Measurements from ENCODE around the gene NKIRAS2.
"Not testable (repeated sequence)": the region's sequence is repeated elsewhere in the genome, so short reads cannot be mapped to it uniquely, and the experiment has no call there.

The NKIRAS2 gene

DNA sequence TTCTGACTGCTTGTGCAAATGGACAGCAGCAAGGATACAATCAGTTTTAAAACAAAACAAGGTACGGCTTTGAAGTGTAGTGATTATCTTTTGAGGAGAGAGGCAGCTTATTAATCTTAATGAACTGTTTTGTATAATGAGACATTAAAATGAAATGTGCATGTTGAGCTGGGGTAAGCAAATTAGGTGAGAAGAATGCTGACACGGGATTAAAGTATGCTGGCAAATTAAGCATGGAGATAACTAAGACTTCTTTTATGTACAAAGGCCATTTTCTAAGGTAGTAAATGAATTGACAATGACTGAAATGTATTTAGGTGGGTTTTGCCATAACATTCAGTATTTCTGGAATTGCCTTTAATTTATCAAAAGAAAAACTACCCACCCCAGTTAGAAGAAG is 21.4 kb upstream of the NKIRAS2 start:
- DNase-seq (ENCODE audit: low read depth): no peak

DNA sequence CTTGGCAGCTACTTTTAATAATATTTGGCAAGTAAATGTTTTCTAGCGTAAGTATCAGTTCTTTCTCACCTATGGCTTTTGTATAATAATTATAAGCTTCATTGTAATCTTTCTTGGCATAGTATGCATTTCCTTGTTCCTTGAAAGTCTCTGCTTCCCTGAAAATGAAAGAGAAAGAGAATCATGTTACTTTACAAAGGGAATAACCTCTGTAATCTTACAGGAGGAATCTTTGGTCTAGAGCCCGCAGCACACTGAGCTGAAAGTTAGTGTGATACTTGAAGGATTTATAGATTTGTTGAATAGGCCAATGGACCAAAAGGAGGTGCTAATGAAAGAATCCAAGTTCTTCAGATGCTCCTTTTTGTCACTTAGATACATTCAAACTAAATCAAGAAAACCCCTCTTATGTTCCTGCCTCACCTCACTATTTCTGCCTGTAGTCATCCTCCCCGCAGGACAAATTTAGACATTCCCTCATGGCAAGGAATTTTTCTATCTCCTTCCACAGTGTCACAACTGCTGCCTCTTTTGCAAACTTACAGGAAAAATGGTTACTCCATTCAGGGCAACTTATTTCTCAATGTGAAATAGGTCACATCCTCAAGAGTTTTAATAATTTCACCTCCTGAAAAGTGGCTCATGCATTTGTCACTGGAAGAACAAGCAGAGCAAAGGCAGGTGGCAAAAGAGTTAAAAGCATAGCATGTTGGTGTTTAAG is 19.3 kb upstream of the NKIRAS2 start:
- peak; percentile 37 for DNase-seq (ENCODE audit: low read depth)

DNA sequence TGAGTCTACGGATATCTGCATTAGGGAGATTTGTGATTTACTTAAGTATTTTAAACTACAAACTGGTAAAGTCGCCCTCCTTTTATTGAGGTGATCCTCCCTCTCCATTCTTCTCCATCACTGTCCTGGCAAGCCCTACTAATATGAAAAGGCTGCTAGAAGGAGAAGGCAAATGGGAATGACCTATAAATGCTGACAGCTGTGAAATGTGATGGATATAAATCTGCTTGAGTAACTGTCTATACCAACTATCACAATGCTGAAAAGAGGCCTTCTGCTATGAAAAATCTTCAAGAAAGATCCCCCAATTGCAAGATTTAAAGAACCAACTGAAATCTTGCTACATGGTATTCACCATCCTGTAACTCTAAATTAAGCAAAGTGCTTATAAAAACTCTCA is 18.2 kb upstream of the NKIRAS2 start:
- no peak for DNase-seq (ENCODE audit: low read depth)

DNA sequence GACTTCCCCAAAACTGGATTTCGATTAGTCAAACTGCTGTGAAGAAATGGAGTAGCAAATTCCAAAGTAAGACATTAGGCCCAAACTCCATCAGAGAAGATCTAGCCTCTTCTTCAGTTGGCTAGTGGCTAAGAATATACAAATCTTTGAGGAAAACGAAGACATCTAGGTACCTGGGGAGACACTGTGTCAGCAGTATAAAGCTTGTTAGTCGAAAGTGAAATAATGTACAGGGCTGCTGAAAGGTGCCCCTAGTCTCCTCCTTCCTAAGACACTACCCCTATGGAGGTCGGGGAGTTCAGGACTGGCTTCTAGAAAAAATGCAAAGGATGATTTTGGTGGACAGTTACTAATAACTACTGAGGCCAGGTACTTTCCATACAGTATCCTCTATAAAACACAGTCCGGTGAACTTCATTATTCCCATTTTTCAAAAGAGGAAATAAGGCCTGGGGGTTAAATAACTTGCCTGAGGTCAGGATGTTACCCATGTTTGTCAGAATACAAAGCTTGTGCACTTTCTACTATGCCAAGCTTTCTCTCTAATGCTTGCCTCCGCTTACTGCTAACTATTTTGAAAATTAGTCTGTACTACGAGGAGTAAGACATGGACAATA is 17.6 kb upstream of the NKIRAS2 start:
- no peak for DNase-seq (ENCODE audit: low read depth)

DNA sequence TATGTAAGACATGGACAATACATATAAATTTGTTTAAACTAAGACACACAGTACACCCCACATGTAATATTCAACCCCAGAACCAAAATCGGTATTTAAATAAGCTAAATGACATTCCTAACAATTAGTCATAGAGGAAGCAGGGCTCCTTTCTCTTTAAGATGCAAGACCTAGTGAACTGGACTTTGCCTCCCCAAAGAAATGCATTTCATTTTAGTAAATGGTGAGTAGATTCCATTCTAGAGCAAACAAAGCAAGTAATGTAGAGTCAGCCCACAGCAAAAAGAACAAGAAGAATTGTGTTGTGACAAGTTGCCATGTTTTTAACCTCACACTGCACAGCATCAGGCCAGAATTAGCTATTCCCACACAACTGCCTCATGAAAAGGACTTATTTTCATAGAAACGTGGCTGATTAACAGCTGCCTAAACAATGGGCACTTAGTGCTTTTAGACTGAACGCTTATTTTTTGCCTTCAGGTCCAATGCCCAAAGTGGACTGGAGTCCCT is 17.0 kb upstream of the NKIRAS2 start:
- no peak for DNase-seq (ENCODE audit: low read depth)

DNA sequence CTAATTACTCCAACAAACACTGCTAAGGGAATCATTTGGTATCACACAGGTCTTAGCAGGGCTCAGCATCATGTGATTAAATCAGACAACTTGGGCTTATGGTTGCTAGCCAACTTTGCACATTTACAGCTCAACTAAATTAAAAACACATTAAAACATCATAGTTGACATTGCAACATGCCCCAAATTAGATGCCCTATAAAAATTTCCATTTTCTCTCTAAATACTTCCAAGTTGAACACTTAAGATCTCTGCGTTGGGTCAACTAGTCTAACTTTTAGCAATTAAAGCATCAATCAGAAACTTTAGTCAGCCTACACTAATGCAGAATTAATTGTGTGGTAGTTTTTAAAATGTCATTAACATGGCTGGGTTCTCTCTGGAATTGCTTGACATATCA is 14.7 kb upstream of the NKIRAS2 start:
- no peak for DNase-seq (ENCODE audit: low read depth)

DNA sequence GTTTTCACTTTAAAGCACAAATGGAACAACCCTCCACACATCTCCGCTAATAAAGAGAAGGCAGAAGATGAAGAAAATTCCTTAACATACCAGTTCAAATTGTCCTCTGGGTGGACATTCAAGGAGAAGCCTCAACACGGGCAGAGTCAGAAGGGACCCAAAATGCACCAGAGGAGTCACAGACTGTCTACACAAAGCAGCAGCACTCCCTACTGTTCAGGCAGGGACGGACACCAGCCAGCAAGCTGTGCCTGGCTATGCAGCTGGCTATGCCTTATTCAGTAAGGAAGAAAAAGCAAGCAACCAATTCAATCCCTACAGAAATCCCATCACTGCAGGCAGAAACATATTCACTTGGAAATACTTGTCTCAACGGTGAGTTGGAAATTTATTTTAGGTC is 10.7 kb upstream of the NKIRAS2 start:
- DNase-seq (ENCODE audit: low read depth): no peak

DNA sequence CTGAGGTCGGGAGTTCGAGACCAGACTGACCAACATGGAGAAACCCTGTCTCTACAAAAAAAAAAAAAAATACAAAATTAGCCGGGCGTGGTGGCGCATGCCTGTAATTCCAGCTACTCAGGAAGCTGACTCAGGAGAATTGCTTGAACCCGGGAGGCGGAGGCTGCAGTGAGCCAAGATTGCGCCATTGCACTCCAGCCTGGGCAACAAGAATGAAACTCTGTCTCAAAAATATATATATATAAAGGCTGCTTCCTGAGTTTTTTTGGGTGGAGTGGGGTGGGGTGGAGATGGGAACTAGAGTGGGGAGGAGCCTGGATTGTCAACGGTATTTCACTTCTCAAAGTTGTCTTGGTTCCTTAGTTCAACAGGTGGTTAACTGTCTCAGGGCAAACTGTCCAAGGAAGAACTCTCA is 9.6 kb upstream of the NKIRAS2 start:
- DNase-seq (ENCODE audit: low read depth): peak; percentile 52

DNA sequence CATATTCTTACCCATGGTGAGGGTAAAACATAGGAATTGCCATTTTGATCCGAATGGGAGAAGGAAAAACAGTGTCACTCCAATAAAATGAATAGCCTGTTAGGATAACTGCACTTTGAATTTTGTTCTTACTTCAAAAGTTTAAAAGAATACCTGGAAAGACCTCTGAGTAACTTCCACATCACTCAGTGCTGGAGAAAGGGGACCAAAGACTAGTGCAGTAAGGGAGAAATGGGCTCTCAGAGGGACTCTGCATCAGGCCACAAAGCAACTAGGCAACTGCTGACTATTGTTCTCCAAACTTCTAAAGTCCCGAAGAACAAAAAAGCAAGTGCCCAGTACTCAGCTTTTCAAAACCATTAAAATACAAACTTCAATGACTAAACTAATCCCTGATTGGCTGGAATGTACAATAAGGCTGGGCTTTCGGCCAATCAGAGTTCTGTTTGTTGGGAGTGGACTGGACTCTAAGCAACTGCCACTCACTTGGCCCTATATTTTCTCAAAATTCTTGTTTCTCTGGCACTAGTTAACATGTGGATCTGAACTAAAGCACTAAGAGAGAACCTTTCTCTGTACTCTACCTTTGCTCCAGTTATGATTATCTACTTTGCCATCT is 8.9 kb upstream of the NKIRAS2 start:
- peak; percentile 46 for DNase-seq (ENCODE audit: low read depth)

DNA sequence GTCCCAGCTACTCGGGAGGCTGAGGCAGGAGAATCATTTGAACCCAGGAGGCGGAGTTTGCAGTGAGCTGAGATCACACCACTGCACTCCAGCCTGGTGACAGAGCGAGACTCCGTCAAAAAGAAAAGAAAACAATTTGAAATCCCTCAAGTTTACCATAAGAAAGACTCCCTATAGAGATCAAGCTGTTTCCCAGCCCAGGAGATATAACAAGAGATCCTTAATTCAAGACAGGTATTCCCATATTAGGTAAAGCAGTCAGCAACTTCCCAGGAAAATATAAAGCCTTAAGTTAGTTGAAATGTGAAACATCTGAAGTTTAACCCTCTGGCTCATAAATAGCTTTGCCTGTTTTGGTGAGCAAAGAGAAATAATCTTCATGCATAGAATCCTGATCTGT is 7.5 kb upstream of the NKIRAS2 start:
- not testable (repeated sequence) for DNase-seq (ENCODE audit: low read depth)

DNA sequence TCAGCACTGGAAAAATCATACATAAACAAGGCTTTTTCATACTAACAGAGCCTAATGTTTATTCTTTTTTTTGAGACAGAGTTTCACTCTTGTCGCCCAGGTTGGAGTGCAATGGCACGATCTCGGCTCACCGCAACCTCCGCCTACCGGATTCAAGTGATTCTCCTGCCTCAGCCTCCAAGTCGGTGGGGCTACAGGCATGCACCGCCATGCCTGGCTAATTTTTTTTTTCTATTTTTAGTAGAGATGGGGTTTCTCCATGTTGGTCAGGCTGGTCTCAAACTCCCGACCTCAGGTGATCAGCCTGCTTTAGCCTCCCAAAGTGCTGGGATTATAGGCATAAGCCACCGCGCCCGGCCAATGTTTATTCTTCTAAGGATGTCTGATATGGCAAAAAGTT is 6.2 kb upstream of the NKIRAS2 start:
- DNase-seq (ENCODE audit: low read depth): not testable (repeated sequence)

DNA sequence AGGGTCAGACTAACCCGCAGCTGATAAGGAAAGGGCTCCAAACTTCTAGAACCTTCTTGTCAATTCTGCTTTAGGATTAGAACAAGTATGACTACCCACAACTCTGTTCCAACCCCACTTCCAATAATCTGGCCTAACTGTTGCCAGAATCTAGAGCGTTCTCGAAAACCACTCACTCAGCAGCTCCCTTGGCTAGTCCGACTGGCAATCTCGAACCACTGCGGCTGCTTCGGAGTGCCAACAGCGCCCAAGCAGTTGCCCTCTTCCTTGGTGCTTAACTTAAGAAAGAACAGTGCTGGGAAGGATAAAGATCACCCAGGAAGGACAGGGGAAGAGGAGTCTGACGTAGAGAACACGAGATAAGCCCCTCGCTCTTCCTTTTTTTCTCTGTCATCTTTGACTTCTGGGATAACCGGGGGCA is 3.5 kb upstream of the NKIRAS2 start:
- DNase-seq (ENCODE audit: low read depth): peak; percentile 37

DNA sequence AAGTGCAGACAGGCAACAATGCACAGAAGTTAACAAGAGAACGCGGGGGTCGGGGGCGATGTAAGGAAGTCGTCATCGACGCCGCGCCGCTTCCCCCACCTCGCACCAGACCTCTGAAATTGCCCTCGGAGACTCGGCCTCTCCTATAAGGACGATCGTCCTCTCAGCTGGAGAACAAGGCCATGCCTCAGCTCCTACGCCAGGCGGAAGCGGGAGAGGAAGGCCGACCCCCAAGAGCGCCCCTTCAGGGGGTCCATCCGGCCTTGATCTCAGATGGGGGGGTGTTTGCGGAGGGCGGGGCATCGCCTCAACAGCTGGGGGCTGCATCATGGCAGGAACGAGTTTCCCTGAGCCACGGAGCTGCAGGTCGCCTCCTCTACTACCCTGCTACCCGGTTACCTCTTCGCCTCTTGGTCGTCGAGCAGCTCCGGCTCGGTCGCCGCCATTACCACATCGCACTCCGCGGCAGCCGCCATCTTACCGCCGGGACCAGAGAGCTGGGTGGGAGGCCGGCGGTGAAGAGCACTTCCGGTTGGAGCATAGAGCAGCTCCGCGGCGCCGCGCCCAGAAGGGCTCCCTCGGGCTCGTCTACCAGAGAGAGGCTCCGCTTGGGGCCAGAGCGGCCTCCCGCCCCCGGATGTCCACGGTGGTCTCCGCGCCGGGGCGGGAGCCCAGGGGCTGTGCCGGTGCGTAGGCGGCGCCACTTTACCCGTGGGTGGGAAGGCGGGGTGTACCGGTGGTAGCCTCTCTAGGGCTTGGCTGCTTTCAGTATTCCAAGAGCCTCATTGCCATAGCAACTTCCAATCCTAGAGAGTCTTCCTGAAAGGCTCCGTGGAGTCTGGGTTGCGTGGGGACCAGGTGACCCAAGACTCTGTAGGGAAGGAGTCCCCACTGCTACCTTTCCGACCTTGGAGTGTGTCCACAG is 2.7 kb upstream of the NKIRAS2 start, which contains the start of gene DNAJC7:
TSS of gene DNAJC7 (minus strand) at position 499 of the 925 bp plus-strand sequence. CDS start at position 476, 23 bp downstream.
- peak; percentile 89 for DNase-seq (ENCODE audit: low read depth)

DNA sequence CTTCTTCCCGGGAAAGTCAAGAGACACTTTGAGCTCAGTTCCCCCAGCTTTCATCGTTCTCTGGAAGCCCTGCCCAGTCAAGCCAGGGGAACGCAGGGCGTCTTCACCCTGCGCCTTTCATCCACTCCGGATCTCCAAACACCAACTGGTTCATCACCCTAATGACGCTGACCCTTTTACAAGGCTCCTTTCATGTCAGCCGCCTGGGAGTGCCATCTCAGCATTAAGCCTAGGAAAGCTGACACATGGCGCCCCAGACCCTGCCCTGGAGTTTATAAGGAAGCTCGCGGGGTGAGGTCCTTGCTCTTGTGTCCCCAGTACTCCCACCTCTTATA is 2.1 kb upstream of the NKIRAS2 start:
- DNase-seq (ENCODE audit: low read depth): no peak

DNA sequence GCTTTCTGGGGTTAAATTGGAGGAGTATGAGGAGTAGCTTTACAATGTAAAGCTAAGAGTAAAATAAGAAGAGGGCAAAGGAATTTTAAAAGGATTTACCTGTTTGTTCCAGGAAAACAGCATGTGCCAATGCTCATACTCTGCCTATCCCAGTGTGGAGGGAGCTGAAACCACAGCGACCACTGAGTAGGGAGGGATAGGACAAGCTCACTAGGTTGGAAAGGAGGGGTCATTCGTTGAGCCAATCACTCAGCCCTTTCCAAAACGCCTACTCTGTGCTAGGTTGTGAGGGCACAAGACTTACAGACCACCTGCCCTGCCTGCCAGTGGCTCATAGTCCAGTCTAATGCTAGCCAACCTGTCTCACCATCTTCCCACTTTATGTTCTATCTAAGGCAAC is 1.6 kb upstream of the NKIRAS2 start:
- no peak for DNase-seq (ENCODE audit: low read depth)

DNA sequence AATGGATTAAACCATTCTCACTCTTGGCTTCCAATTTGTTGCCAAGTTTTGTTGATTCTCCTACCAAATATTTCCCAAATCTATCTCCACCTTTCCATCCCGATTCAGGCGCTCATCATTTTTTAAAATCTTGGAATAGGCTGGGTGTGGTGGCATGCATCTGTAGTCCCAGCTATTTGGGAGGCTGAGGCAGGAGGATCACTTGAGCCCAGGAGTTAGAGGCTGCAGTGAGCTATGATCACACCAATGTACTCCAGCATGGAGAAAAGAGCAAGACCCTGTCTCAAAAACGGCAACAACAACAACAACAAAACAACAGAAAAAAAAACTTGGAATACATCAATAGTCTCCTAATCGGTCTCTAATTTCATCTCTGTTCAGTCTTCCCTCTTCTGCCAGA is 902 bp upstream of the NKIRAS2 start:
- no peak for DNase-seq (ENCODE audit: low read depth)

DNA sequence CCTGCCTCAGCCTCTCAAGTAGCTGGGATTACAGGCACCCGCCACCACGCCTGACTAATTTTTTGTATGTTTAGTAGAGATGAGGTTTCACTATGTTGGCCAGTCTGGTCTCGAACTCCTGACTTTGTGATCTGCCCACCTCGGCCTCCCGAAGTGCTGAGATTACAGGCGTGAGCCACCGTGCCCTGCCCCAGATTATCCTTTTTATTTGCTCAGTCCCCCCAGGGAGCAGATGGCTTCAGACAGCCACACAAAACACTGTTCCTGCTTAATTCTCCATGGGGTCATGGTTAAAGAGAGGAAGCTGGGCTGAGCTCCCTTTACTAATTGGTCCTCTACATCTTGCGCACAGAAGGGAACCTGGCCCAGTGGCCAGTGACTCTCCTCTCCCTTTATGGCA is 955 bp downstream of the NKIRAS2 start:
- DNase-seq (ENCODE audit: low read depth): not testable (repeated sequence)

DNA sequence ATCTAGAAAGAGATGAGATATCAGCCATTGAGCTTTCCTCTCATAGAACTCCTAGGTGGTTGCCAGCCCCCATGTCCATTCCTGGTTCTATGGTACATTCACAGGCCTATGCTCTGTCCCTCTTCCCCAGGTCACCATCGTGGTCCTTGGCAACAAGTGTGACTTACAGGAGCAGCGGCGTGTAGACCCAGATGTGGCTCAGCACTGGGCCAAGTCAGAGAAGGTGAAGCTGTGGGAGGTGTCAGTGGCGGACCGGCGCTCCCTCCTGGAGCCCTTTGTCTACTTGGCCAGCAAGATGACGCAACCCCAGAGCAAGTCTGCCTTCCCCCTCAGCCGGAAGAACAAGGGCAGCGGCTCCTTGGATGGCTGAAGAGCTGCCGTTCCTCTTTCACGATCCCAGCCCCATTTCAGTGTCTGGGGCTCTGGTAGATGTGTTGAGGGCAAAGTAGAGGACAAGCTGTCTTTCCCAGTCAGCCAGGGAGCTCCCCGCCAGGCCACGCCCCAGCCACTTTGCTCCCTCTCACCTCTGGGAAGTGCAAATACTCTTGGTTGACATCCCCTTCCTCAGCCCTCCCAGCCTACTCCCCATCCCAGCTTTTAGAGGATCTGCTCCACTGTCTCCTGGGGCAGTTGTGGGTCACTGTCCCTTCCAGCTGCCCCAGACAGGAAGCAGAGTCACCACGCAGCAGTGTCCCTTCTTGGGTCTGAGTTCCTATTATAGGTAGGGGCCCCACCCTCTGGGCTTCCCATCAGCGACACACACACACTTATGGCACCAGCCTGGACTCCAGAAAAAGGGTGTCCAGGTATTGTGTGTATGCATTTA is 3.8 kb downstream of the NKIRAS2 start:
- peak; percentile 61 for DNase-seq (ENCODE audit: low read depth)

DNA sequence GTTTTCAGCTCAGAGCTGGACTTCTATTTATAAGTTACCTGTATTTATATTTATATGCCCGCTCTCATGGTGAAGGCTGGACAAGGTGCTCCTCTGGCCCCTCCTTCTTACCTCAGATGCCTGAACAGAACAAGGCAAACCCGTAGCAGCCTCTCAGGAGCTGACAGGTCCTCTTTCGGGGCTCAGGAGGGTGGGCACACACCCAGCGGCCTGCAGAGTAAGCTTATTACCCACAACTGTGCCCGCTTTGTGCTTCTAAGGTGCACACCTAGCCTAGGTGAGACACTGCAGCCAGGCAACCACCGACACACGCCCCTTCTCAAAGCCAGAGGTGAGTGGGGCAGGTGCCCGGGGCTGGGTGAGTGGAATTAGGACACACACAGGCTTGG is 5.3 kb downstream of the NKIRAS2 start:
- DNase-seq (ENCODE audit: low read depth): no peak

DNA sequence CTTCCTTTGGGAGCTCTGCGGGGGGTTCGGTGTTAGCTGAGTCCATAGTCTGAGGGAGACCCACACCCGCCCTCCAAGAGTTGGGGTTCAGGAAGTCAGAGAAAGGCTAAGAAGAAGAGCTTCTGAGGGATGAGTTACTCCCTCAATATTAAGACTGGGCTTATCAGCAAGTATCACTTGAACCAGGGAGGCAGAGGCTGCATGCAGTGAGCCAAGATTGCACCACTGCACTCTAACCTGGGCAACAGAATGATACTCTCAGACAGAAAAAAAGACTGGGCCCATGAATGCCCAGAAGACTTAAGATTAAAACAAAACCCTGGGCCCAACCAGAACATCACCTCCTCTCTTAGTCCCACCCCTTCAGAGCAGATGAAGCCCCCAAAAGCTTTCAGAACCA is 6.0 kb downstream of the NKIRAS2 start:
- DNase-seq (ENCODE audit: low read depth): no peak

DNA sequence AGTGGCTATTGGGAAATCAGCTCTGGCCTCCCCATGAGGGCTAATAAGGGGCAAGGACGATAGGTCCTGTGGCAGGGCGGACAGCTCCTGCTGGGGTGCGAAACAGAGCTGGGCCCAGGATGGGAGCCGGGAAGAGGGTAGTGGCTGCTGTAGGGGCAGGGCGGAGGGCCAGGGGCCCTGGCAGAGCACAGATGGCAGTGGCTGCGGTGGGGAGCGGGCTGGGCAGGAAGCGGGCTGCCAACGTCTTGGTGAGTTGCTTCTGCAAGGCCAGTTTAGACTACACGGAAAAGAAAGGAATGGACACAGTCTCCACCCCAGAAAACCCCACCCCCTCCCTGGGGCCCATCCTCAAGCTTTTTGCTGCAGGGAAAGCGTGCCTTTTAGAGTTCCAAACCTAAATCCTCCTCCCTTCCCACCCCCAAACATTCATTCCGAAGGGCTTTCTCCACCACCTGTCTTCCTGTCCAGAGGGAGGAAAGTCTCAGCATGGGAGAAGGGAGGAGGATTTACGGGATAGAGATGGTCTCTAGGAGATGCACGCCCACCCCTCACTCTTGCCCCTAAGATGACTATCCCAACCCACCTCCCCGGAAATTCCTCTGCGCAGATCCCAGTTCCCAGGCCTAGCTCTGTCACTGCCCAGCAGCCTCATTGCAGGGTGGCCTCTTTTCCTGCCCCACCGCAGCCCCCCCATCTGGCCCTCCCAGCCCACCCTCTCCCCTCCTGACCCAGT is 7.1 kb downstream of the NKIRAS2 start:
- DNase-seq (ENCODE audit: low read depth): no peak

Measured in amniotic epithelial cell (primary cell).